ENCODE data around the gene RPS6KA1. TPM values are rescaled to one million over a fixed set of nuclear protein-coding genes. Genes with fewer than 3 reads are reported as not detected.

Gene RPS6KA1
- total RNA-seq, 4 donors from 2014 or later = 69.3 to 311 (median 292) TPM

DNA sequence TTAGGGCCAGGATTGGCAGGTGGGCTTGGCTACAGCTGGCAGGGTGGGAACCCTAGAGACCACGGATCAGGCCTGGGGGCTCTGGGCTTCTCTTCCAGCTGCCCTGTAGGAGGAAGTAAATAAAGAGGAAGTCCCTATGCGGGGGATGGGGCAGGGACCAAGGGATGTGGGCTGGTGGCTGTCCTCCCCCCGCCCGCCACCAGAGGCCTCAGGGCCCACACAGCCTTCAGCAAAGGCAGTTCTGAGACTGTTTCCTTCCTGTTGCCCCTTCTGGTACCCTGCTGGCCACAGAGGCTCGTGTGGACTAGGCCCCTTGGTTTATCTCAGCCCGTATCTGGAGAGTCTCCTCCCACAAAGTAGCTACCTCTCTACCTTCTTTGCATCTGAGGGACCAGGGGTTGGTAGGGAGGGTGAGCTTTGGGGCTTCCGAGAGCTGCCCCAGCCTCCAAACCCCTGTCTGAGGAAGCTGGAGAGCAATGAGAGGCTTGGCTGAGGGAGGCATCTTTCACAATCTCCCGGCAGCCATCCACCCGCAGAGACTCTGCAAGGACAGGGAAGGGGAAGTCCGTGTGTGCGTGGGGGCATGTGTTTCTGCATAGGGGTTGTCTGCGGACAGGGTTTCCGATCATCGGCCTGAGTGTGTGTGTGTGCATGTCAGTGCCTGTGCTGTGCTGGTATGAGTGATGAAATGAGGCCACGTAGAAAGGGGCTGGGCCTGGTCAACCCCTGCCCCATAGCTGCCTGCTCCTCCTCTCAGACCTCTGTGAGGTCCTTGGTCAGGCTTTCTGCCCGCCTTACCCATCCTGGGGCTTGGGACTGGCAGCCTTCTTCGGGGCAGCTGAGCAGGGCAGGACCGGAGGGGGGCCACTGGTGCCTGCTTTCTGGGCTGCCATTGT, 12.5 kb downstream of the RPS6KA1 start:
- Histone ChIP-seq H3K36me3 (peaks cover 0 to 49% (median 0%) of the 10 kb centered on the region in 3 donors), H3K4me3 (peak overlapping the region; percentile 2 to 36 (median 12))
- TF ChIP-seq POLR2A (IDR thresholded peaks at IDR 0.05) (no peak), CTCF (IDR thresholded peaks at IDR 0.05) (peak; percentile 33 to 75 (median 44))

DNA sequence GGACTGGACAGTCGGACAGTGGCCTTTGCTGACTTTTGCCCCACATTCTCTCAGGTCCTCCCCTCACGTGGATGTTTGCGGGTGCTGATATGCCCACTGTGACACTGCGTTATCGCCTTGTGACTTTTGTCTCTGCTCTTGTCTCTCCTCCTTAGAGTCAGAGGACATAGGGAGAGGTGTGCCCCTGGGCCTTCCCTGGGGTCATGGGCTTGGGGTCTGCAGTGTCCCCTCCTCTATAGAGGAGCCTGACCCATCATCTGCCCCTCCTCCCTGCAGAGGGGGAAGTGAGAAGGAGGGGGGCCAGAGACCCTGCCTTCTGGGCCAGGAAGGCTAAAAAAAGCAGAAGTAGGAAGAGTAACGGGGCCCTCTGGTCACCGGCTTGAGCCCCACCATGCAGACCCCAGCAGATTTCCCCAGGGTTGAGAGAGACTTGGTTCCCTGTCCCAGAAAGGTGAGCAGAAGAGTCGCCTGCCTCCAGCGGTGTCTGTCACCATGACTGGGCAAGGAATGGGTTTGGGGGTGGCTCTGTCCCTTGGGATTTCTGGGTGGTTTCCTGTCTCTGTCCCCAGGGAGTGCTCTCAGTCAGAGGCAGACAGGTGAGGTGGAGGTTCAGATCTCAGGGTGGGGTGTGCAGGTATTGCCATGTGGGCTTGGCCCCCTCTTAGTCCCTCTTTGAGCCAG, 13.3 kb downstream of the RPS6KA1 start:
- TF ChIP-seq CTCF (IDR thresholded peaks at IDR 0.05) (no peak), POLR2A (IDR thresholded peaks at IDR 0.05) (no peak)

More for the DNA sequence above, 12.5 kb downstream of the RPS6KA1 start:
- Histone ChIP-seq H3K9me3 (no peaks in the 10 kb centered on the region), H3K27me3 (no peaks in the 10 kb centered on the region), H3K27ac (peak overlapping the region; percentile 79 to 87 (median 82)), H3K4me1 (peaks cover 0 to 61% (median 56%) of the 10 kb centered on the region in 4 donors)
- DNase-seq = peak; percentile 67 to 95 (median 93)

DNA sequence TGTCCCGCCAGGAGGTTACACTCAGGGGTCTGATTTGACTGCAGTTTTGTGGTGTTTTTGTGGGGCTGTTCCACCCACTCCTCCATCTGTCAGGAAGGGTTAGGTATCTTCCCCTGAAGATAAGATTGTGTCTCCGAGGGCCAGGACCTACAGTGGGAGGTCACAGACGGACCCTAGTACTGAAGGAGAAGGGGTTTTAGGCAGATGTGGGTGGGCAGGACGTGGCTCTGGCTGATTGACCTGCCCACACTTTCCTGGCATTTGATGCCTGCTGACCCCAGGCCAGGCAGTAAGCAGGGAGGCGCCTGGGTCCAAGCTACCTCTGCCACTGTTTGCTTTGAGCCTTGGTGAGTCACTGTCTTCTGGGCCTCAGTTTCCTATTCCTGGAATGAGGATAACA, 13.9 kb downstream of the RPS6KA1 start:
- H3K9me3 ChIP-seq = no peaks in the 10 kb centered on the region
- TF ChIP-seq POLR2A (IDR thresholded peaks at IDR 0.05) (no peak), CTCF (IDR thresholded peaks at IDR 0.05) (no peak)
- H3K36me3 ChIP-seq = peaks cover 0 to 61% (median 0%) of the 10 kb centered on the region in 3 donors
- no peaks in the 10 kb centered on the region for H3K27me3 ChIP-seq
- peak overlapping the region; percentile 5 to 36 (median 15) for H3K4me3 ChIP-seq
- H3K4me1 ChIP-seq = peaks cover 0 to 66% (median 47%) of the 10 kb centered on the region in 4 donors
- peak overlapping the region; percentile 79 to 87 (median 82) for H3K27ac ChIP-seq
- no peak for DNase-seq

More for the DNA sequence above, 13.3 kb downstream of the RPS6KA1 start:
- Histone ChIP-seq H3K4me3 (peak overlapping the region; percentile 5 to 36 (median 15)), H3K9me3 (no peaks in the 10 kb centered on the region), H3K36me3 (peaks cover 0 to 56% (median 0%) of the 10 kb centered on the region in 3 donors), H3K4me1 (peaks cover 0 to 68% (median 52%) of the 10 kb centered on the region in 4 donors), H3K27me3 (no peaks in the 10 kb centered on the region), H3K27ac (peak overlapping the region; percentile 79 to 87 (median 82))
- DNase-seq = peak in 2 of 3 donors; percentile 63 to 67

GRCh38 chr1:26544126-26544525, 14.6 kb downstream of the RPS6KA1 start:
- Histone ChIP-seq H3K27ac (peak overlapping the region; percentile 79 to 87 (median 82)), H3K9me3 (no peaks in the 10 kb centered on the region), H3K4me3 (no peak overlapping the region), H3K4me1 (peaks cover 0 to 60% (median 43%) of the 10 kb centered on the region in 4 donors), H3K27me3 (no peaks in the 10 kb centered on the region), H3K36me3 (peaks cover 0 to 59% (median 0%) of the 10 kb centered on the region in 3 donors)
- no peak for DNase-seq
- TF ChIP-seq POLR2A (IDR thresholded peaks at IDR 0.05) (no peak), CTCF (IDR thresholded peaks at IDR 0.05) (no peak)

- peaks cover 0 to 51% (median 0%) of the 10 kb centered on the region in 3 donors for H3K36me3 ChIP-seq
- no peaks in the 10 kb centered on the region for H3K27me3 ChIP-seq
- TF ChIP-seq CTCF (IDR thresholded peaks at IDR 0.05) = no peak
- TF ChIP-seq POLR2A (IDR thresholded peaks at IDR 0.05) = no peak
- no peak for DNase-seq
- H3K4me3 ChIP-seq = peak overlapping the region; percentile 47 to 65 (median 52)
- peaks cover 0 to 43% (median 28%) of the 10 kb centered on the region in 4 donors for H3K4me1 ChIP-seq
- peak overlapping the region; percentile 65 to 87 (median 68) for H3K27ac ChIP-seq
- H3K9me3 ChIP-seq = no peaks in the 10 kb centered on the region
Measured at GRCh38 chr1:26545969-26546323, 16.4 kb downstream of the RPS6KA1 start.

Data from Peyer's patch (tissue), 4 donors.